Right lobe of liver (tissue), 4 donors: Measurements from ENCODE around the gene DNAJB5.

Experiments used
- CTCF ChIP-seq, 4 donors: fragments of 200-600 bp in 3 of 4; fragments of 450-650 bp in 1 of 4; IDR thresholded peaks; one replicate each; pipeline versions ENCODE4 v1.5.1 to v1.8.0; 2016 to 2022; ENCODE audit warnings: antibody characterized with exemption in 4 of 4, mild to moderate bottlenecking in 2 of 4
- POLR2A ChIP-seq: fragments of 450-650 bp; IDR thresholded peaks from one replicate; pipeline ENCODE4 v1.6.1; 2017; ENCODE audit warnings: antibody characterized with exemption, mild to moderate bottlenecking
- donor health status: DM: no; HTN: no; CAD: no.
- donor health status: DM: no; HTN: no; CAD: no.
- donor health status: DM: no; HTN: yes; CAD: no.

GRCh38 chr9:34958411-34958982 lies 31.0 kb upstream of the DNAJB5 start:
- no peak for TF ChIP-seq CTCF (IDR thresholded peaks at IDR 0.05)
- no peak for TF ChIP-seq POLR2A
